HCT116 (cell line): ENCODE measurements around the gene ACTL10. TPM values are rescaled to one million over a fixed set of nuclear protein-coding genes. Genes with fewer than 3 reads are reported as not detected.

Experiments
- ATAC-seq: fragments of 200-7000 bp; cut with Tn5 transposase; 2 replicates; pipeline ENCODE4 v1.9.1; 2020; ENCODE audit warnings: mild to moderate bottlenecking, moderate library complexity
- BruUV-seq: library from RNA; stranded (reverse); fragments of 400-500 nt; replicated peaks from 2 replicates; lab custom pipeline; 2021; lab: Mats Ljungman, UMichigan
- CTCF ChIA-PET: fragments of 300-600 bp; sonication (Branson Sonifier 250); formaldehyde crosslinking; loops from one replicate; lab custom pipeline; 2021; ENCODE audit warnings: antibody characterized with exemption; lab: Charles Lee
- POLR2A ChIA-PET: fragments of 300-600, 350-600 bp; sonication (Branson Sonifier 250); formaldehyde crosslinking; loops from one replicate; lab custom pipeline; 2021; ENCODE audit warnings: antibody characterized with exemption; lab: Charles Lee
- RAD21 ChIA-PET, 2 experiments: fragments of 300-600 bp; sonication (Branson Sonifier 250); formaldehyde crosslinking; loops; one replicate each; lab custom pipeline; 2023; ENCODE audit warnings: low total read pairs in 2 of 2; ENCODE audit not compliant: uncharacterized antibody in 2 of 2, unreplicated experiment in 2 of 2, low non-redundant PET in 1 of 2; lab: Charles Lee
- DNase-seq: peaks from one replicate; pipeline ENCODE4 v3.0.0-alpha.2; 2010; ENCODE audit warnings: low read depth, low spot score
- H2AFZ ChIP-seq: fragments of 200-600 bp; shearing (Covaris generic), sonication (generic); 2 replicates; pipeline ENCODE4 v1.6.1; 2017; ENCODE audit warnings: low read depth, mixed run types, mixed read lengths, antibody characterized with exemption, low read length; ENCODE audit not compliant: poor library complexity, severe bottlenecking
- H3K27ac ChIP-seq: 2 replicates; pipeline ENCODE4 v1.5.1; 2012; ENCODE audit warnings: low read depth, low read length
- H3K27me3 ChIP-seq: fragments of 200-600 bp; sonication (generic); 2 replicates; pipeline ENCODE4 v1.6.1; 2016; ENCODE audit warnings: mixed run types, low read length, mixed read lengths; ENCODE audit not compliant: insufficient read depth
- H3K36me3 ChIP-seq, 2 experiments: fragments of 200-500 bp in 1 of 2; fragments of 200-600 bp in 1 of 2; sonication (Bioruptor generic) in 1 of 2; sonication (generic) in 1 of 2; 2 replicates each; pipeline versions ENCODE4 v1.5.1 to v1.6.1; 2014 to 2016; ENCODE audit warnings: low read length in 2 of 2, inconsistent platforms in 1 of 2, mixed read lengths in 1 of 2, mixed run types in 1 of 2; ENCODE audit not compliant: insufficient read depth in 2 of 2, control insufficient read depth in 1 of 2
- H3K4me1 ChIP-seq, 2 experiments: fragments of 200-600 bp in 1 of 2; sonication (generic) in 1 of 2; 2 replicates each; pipeline versions ENCODE4 v1.5.1 to v1.6.1; 2012 to 2017; ENCODE audit warnings: low read length in 2 of 2, inconsistent platforms in 1 of 2, mild to moderate bottlenecking in 1 of 2, mixed read lengths in 1 of 2, mixed run types in 1 of 2, moderate library complexity in 1 of 2; ENCODE audit not compliant: insufficient read depth in 2 of 2, control insufficient read depth in 1 of 2
- H3K4me2 ChIP-seq: fragments of 200-600 bp; sonication (generic); 2 replicates; pipeline ENCODE4 v1.6.1; 2017; ENCODE audit warnings: mixed run types, low read length, mixed read lengths
- H3K4me3 ChIP-seq, 2 experiments: fragments of 200-600 bp in 1 of 2; sonication (generic) in 1 of 2; replicated peaks in 1 of 2; 2 replicates each; pipeline ENCODE4 v1.5.1; 2011 to 2016; ENCODE audit warnings: low read length in 2 of 2, control low read depth in 1 of 2, low read depth in 1 of 2, mild to moderate bottlenecking in 1 of 2, mixed read lengths in 1 of 2, mixed run types in 1 of 2
- H3K79me2 ChIP-seq: fragments of 200-600 bp; sonication (generic); 2 replicates; pipeline ENCODE4 v1.6.1; 2017; ENCODE audit warnings: mild to moderate bottlenecking, mixed run types, low read length, moderate library complexity, mixed read lengths; ENCODE audit not compliant: insufficient read depth
- H3K9ac ChIP-seq: fragments of 200-600 bp; sonication (generic); 2 replicates; pipeline ENCODE4 v1.6.1; 2016; ENCODE audit warnings: low read length, mixed read lengths
- H3K9me2 ChIP-seq: fragments of 200-600 bp; sonication (generic), shearing (Covaris generic); 2 replicates; pipeline ENCODE4 v1.6.1; 2017; ENCODE audit warnings: mixed run types, mild to moderate bottlenecking, moderate library complexity; ENCODE audit not compliant: insufficient read depth
- H3K9me3 ChIP-seq, 2 experiments: fragments of 200-500 bp in 1 of 2; fragments of 200-600 bp in 1 of 2; sonication (Bioruptor generic) in 1 of 2; sonication (generic) in 1 of 2; 2 replicates each; pipeline ENCODE4 v1.6.1; 2014 to 2017; ENCODE audit warnings: low read length in 2 of 2, mixed read lengths in 2 of 2, inconsistent platforms in 1 of 2, low read depth in 1 of 2, mild to moderate bottlenecking in 1 of 2, mixed run types in 1 of 2, moderate library complexity in 1 of 2; ENCODE audit not compliant: control insufficient read depth in 1 of 2, insufficient read depth in 1 of 2
- H4K20me1 ChIP-seq: fragments of 200-600 bp; sonication (generic), shearing (Covaris generic); 2 replicates; pipeline ENCODE4 v1.6.1; 2017; ENCODE audit warnings: mixed run types, mild to moderate bottlenecking, moderate library complexity; ENCODE audit not compliant: insufficient read depth
- CEBPB ChIP-seq: IDR thresholded peaks from 2 replicates; pipeline ENCODE4 v1.6.1; 2012; ENCODE audit warnings: low read depth
- CTCF ChIP-seq, 3 experiments: fragments of 200-600 bp in 1 of 3; sonication (generic) in 1 of 3; IDR thresholded peaks in 2 of 3; conservative IDR thresholded peaks in 1 of 3; 2 replicates each; pipeline ENCODE4 v1.5.1; 2012 to 2017; ENCODE audit warnings: low read depth in 2 of 3, low read length in 2 of 3, antibody characterized with exemption in 1 of 3, borderline replicate concordance in 1 of 3, control low read depth in 1 of 3, mild to moderate bottlenecking in 1 of 3, mixed read lengths in 1 of 3, mixed run types in 1 of 3, moderate library complexity in 1 of 3; ENCODE audit not compliant: insufficient read depth in 1 of 3
- REST ChIP-seq: IDR thresholded peaks from 2 replicates; pipeline ENCODE4 v1.6.1; 2012; ENCODE audit warnings: low read depth
- SP1 ChIP-seq: IDR thresholded peaks from 2 replicates; pipeline ENCODE4 v1.6.1; 2012; ENCODE audit warnings: low read depth
- ZFX ChIP-seq: fragments of 450-650 bp; IDR thresholded peaks from 2 replicates; pipeline ENCODE4 v1.6.1; 2017
- intact Hi-C: fragments of 100-400 bp; cut with micrococcal nuclease; formaldehyde crosslinking; loops from 2 replicates; pipeline ENCODE4 v1.10.0; 2022
- total RNA-seq: library from RNA; stranded (reverse); gene quantifications from one replicate; pipeline ENCODE4 v1.2.1, GENCODE V29; 2021; ENCODE audit not compliant: unreplicated experiment

ACTL10 gene
- total RNA-seq, 1 experiment from 2014 or later: 0.22 TPM

- ChIA-PET POLR2A (no interaction called here), RAD21 (no interaction called here), CTCF (no interaction called here)
- H3K4me3 ChIP-seq: no peak overlapping the region
- H3K79me2 ChIP-seq: peaks cover 5% of the 10 kb centered on the region; the same call in 1 of the 2 replicates
- H3K36me3 ChIP-seq: peaks cover 0 to 3% of the 10 kb centered on the region in 2 experiments; a peak in 1 of 4 replicates
- H3K4me1 ChIP-seq: peaks cover 0 to 14% of the 10 kb centered on the region in 2 experiments; a peak in 2 of 4 replicates
- DNase-seq (no peak), ATAC-seq (no peak)
- H3K9me2 ChIP-seq: no peaks in the 10 kb centered on the region
- TF ChIP-seq SP1 (no peak), CTCF (IDR thresholded peaks at IDR 0.05 in 2 of 3, conservative IDR thresholded peaks at IDR 0.05 in 1 of 3; ENCODE audit: borderline replicate concordance in 1 of 3, insufficient read depth in 1 of 3, low read depth in 2 of 3, low read length in 2 of 3) (no peak), CEBPB (no peak), REST (no peak), ZFX (no peak)
- no peaks in the 10 kb centered on the region for H3K9me3 ChIP-seq
- BruUV-seq: no TSS peak
- no peak overlapping the region for H2AFZ ChIP-seq
- no peak overlapping the region for H3K4me2 ChIP-seq
- no peaks in the 10 kb centered on the region for H3K27me3 ChIP-seq
- intact Hi-C loops: loop anchor here (10.0 kb wide), 1 partner anchor 467 kb away; no protein-coding TSS in a partner anchor
- no peak overlapping the region for H3K27ac ChIP-seq
- no peaks in the 10 kb centered on the region for H4K20me1 ChIP-seq
- no peak overlapping the region for H3K9ac ChIP-seq
These were observed 9.0 kb upstream of the ACTL10 start for GRCh38 chr20:33657704-33658095.
